Measurements from ENCODE around the gene VSNL1.
"Not testable (repeated sequence)": the region's sequence is repeated elsewhere in the genome, so short reads cannot be mapped to it uniquely, and the experiment has no call there.

VSNL1 gene

GRCh38 chr2:17543131-17543660 lies 2.7 kb downstream of the VSNL1 start:
- no peak for DNase-seq

- no peak for DNase-seq
These were observed 3.4 kb downstream of the VSNL1 start for GRCh38 chr2:17543848-17544247.

DNA sequence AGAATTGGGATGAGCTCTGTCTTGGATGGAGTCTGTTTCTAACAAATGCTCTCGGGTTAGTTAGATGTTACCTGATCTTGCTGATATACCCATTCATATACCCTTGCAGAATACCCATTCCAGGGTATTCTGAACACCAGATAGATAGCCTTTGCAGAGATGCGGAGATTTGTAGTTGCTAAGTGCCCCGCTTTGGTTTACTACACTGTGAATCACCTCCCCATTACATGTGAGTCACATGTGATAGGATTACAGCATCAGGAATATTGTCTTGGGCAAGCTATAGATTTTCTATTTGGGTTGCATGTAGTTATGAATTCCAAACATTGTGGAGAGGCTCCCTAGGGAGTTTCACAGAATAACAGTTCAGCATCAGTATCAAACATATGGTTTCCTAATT lies 3.8 kb downstream of the VSNL1 start:
- no peak for DNase-seq

DNA sequence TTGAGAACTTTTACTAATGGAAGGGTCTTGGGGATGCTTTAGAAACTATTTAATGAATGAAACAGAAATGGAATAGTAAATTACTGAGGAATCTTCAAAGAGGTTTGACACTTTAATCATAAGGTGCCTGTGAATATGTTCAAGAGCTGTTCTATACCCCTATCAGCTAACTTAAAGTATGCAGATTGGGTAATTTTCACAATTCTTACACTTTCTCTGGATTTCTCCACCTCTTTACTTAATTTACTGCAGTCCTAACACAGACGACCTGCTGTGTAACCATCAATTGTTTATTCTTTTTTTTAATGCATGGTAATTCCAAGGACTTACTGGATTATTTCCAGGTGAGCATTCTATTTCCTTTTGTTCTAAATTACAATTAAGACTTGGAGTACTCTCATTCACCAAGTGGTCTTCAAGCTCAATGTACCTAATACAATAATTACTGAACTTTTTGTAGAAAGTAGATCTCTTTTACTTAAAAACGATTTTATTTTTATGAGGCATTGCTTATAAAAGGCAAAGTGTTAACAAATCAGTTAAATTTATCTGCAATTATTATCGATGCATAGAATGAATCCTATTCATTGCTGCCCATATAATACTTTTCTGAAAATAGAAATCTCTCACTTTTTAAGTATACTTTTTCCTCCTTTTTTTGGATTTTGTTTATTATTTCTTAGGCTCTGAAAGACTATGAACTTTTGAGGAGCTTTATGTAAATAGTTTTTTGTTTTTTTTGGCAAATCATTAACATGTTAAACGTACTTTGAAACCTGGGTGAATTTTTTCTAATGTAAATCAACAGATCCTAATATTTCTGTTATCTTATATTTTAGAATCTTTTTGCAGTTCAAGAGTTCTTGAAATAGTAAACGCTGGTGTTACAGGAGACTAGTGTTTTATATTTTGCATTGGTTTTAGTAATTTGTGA lies 5.5 kb downstream of the VSNL1 start:
- no peak for DNase-seq

DNA sequence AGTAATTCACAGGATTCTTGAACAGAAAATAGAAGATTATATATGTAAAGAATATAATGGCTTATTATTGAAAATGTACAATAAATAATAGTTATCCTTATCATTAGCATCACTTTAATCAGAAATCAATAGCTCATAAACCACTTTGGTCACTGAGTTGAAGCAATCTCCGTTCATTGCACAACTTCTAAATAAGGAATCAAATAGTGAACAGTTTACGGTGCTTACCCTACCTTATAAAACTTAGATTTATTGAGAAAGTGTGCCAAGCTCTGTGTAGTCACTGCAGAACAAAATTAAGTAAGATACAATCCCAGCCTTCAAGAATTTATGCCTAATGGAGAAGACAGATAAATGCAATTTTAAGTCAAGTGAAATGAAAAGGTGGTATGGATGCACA lies 6.7 kb downstream of the VSNL1 start:
- no peak for DNase-seq

GRCh38 chr2:17547737-17548136 lies 7.2 kb downstream of the VSNL1 start:
- DNase-seq, result no peak

- no peak for DNase-seq
These were observed 10.4 kb downstream of the VSNL1 start for GRCh38 chr2:17550907-17551306.

DNA sequence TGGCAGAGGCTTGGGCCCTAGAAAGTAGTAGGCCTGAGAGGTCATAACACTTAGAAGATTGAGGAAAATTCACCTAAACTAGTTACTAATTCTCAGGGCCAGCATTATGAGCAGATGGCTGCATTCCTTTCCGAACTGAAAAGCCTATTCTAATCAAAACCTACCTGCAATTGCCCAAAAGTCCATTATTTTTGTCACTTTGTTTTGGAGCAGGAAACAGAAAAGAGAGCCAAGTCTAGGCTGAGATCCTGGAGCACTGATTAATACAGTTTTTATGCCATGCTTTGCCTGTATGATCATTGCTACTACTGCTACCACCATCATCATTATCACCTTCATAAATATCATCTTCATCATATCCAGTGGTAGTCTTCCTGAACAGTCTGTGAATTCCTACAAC lies 14.7 kb downstream of the VSNL1 start:
- DNase-seq, result no peak

DNA sequence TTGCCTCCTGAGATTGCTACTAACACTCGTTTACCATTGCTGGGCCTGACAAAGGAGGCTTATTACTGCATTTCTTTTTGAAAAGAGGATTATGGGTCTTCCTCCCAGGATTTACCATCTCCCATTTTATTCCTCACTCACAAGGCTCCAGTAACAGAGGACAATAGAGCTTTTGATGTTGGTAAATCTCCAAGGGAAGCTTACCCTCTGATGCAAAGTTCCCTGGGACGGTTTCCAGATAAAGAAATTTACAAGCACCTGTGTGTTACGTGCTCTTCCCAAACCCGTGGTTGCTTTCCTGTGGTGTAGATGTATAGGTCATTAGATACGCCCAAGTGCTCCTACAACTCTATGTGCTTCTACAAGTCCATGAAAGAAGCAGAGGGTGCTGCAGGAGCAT lies 17.1 kb downstream of the VSNL1 start:
- no peak for DNase-seq

- no peak for DNase-seq
These were observed 17.6 kb downstream of the VSNL1 start for GRCh38 chr2:17558053-17558452.

DNA sequence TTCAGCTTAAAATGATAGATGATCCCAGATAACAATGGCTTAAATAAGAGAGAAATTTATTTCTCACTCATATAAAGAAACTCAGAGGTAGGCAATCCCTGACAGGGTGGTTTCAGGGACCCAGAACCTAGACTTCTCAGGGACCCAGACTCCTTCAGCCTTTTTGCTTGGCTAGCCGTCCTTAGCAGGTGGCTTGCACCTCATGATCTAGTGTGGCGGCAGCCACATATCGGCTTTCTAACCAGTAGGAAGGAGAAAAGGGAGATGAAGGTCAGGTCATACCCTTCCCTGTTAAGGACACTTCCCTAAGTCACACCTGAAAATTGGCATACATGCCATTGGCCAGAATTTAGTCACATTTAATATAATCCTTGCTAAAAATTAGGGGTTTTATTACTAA lies 18.4 kb downstream of the VSNL1 start:
- DNase-seq, result no peak

DNA sequence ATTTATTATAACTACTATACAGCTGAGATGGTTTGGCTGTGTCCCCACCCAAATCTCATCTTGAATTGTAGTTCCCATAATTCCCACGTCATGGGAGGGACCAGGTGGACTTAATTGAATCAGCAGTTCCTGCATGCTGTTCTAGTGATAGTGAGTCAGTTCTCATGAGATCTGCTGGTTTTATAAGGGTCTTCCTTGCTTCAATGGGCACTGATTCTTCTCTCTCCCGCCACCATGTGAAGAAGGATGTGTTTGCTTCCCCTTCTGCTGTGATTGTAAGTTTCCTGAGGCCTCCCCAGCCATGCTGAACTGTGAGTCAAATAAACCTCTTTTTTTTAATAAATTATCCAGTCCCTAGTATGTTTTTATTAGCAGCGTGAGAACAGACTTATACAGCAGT lies 25.2 kb downstream of the VSNL1 start:
- not testable (repeated sequence) for DNase-seq

DNA sequence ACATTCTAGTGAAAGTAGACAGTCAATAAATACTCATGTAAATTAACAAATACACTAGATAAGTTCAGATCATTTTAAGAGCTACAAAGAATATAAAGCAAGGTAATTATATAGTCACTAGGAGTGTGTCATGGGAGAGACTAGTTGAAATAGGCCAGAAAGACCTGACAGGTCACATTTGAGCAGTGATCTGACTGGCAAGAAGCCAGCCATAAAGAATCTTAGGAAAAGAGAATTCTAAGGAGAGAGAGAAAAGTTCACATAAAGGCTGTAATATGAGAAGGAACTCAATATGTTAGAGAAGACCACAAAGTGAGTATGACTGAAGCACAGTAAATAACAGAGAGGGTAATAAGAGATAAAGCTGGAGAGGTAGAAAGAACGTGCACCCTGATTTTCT lies 31.2 kb downstream of the VSNL1 start:
- DNase-seq, result no peak

GRCh38 chr2:17573085-17573803 lies 32.7 kb downstream of the VSNL1 start:
- no peak for DNase-seq

- DNase-seq, result no peak
These were observed 33.3 kb downstream of the VSNL1 start for GRCh38 chr2:17573804-17574175.

GRCh38 chr2:17574406-17575073 lies 34.0 kb downstream of the VSNL1 start:
- no peak for DNase-seq

DNA sequence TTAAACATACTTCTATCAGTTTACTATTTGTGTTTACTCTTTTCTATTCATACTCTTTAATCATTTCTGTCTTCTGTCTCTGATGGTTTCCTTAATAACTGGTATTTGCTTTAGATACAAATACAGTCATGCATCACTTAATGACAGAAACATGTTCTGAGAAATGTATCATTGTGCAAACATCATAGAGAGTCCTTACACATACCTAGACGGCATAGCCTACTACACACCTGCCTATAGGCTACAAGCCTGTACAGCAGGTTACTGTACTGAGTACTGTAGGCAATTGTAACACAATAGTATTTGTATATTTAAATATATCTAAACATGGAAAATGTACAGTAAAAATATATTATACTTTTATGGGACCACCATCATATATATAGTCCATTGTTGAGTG lies 36.3 kb downstream of the VSNL1 start:
- no peak for DNase-seq

DNA sequence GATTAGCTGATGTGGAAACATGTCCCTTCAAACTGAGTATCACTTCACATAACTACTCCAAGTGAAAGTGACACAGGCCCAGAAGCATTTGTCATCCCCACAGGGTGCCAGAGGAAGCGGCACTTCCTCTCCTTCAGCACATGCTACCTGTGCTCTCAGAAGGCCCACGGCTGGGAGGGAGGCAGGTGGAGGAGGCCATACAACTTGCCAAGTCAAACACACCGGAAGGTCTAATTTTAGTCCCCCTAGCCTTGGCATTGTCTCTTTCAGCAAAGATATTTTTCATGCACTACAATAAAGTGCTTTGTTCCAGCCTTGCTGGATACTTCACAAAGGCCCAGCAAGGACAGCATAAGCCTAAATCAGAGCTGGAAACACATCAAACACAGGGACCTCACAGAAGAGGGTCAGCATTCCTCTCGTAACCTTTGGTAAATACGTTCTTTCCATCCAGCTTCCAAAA lies 38.0 kb downstream of the VSNL1 start:
- no peak for DNase-seq

DNA sequence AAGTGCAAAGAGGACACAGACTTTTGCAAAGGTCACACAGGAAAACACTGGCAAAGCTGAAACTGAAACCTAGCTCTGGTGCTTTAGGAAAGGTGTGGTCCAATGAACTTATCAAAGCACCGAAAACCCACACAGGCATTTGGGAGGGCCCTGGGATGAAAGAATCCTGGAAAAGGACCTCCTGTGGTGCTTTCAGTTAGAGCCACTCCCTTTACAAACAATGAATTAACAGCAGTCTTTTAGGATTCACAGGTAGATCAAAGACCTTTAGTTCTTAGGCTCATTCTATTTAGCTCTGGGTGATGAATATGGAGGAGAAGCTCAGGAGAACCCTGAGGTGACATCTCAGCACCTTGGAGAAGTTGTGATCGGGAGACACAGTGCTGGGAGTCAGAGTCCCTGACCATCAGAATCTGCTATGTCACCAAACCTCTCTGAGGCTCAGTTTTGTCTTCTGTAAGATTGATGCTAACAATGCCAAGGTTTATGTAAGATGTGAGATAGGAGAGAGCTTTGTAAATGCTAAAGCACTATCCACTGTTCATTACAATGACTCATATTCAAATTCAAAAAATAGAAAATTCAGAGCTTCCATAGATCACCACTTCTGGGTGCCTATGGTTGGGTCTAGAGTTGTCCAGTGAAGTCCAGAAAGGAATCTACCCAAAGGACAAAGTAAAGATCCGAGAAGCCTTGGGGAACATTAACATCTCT lies 39.3 kb downstream of the VSNL1 start:
- DNase-seq, result no peak

DNA sequence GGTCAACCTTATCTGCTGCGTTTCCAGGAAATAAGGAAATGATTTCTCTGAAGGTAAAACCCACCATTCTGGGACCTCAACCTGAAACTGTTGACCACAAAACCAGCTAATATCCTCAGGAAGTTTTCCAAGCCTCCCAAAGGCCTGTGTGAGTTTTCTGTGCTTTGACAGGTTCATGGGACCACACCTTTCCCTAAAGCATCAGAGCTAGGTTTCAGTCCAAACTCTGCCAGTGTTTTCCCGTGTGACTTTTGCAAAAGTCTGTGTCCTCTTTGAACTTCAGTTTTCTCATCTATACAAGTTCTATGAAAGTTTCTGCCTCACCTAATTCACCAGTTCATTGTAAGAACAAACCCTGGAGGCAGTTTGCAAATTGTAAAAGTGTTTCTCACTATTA lies 39.8 kb downstream of the VSNL1 start:
- DNase-seq, result no peak

GRCh38 chr2:17581831-17582230 lies 41.3 kb downstream of the VSNL1 start:
- DNase-seq, result no peak

DNA sequence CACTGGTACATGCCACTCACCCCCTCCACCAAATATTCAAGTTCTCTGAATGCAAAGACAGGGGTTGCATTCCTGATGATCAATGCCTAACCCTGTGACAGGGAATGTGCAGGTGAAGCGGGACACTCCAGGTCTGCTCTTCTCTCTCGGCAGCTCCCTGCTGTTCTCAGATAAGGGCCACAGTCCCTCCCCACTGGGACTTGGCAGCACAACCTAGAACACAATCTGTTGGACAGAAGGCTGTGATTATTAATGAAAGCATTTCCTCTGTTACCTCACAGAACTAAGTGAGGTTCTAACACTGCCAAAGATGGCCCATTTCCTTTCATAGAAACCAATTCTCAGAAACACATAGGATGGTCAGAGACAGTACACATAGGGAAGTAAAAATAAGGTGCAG lies 42.7 kb downstream of the VSNL1 start:
- no peak for DNase-seq

DNA sequence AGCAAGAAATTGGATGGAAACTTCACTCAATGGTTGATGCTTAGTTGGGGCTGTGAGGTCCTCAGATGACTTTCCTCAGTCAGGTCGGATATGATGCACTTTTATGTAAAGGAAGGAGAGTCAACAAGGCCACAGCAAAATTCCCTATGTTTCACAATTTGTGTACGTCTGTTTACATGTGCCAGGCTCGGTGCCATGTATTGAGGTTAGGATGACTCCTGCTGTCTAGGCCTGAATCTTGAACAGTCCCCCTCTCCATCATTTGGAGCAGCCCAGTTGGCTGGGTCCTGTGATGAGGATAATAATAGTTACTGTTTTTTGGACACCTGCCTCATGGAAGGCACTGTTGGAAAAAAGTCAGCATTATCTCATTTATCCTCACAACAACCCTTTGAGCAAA lies 43.1 kb downstream of the VSNL1 start:
- DNase-seq, result no peak
